Spleen (tissue), 11 donors: Measurements from ENCODE around the gene YARS1. TPM values are rescaled to one million over a fixed set of nuclear protein-coding genes. Genes with fewer than 3 reads are reported as not detected.

ENCODE experiments used
- DNase-seq: peaks from one replicate; pipeline ENCODE4 v3.0.0-alpha.2; 2020
- H3K27ac ChIP-seq, 8 donors: fragments of 200-600 bp; sonication (generic) in 7 of 8; 1 replicate in 4 of 8; 2 replicates in 4 of 8; pipeline versions ENCODE4 v1.5.0 to v1.8.0; 2016 to 2021; ENCODE audit warnings: inconsistent platforms in 4 of 8, mild to moderate bottlenecking in 4 of 8, moderate library complexity in 1 of 8
- H3K27me3 ChIP-seq, 7 donors: fragments of 200-600 bp; sonication (generic) in 6 of 7; replicated peaks in 1 of 7; 1 replicate in 4 of 7; 2 replicates in 3 of 7; pipeline versions ENCODE4 v1.5.0 to v1.8.0; 2016 to 2021; ENCODE audit warnings: inconsistent platforms in 3 of 7, mild to moderate bottlenecking in 1 of 7
- H3K36me3 ChIP-seq, 6 donors: fragments of 200-600 bp; sonication (generic) in 5 of 6; 1 replicate in 4 of 6; 2 replicates in 2 of 6; pipeline versions ENCODE4 v1.5.0 to v1.8.0; 2016 to 2021; ENCODE audit warnings: inconsistent platforms in 2 of 6
- H3K4me1 ChIP-seq, 6 donors: fragments of 200-600 bp; sonication (generic) in 5 of 6; 1 replicate in 3 of 6; 2 replicates in 3 of 6; pipeline versions ENCODE4 v1.5.0 to v1.8.0; 2016 to 2021; ENCODE audit warnings: inconsistent platforms in 3 of 6
- H3K4me3 ChIP-seq, 8 donors: fragments of 200-600 bp; sonication (generic) in 7 of 8; 1 replicate in 4 of 8; 2 replicates in 4 of 8; pipeline versions ENCODE4 v1.5.0 to v1.8.0; 2016 to 2021; ENCODE audit warnings: inconsistent platforms in 4 of 8, mild to moderate bottlenecking in 4 of 8, moderate library complexity in 2 of 8
- H3K9me3 ChIP-seq, 8 donors: fragments of 200-600 bp; sonication (generic) in 7 of 8; 1 replicate in 4 of 8; 2 replicates in 4 of 8; pipeline versions ENCODE4 v1.5.0 to v1.8.0; 2016 to 2021; ENCODE audit warnings: inconsistent platforms in 4 of 8
- POLR2A ChIP-seq, 3 donors: fragments of 450-650 bp; IDR thresholded peaks; one replicate each; pipeline ENCODE4 v1.5.1; 2017; ENCODE audit warnings: antibody characterized with exemption in 3 of 3, mild to moderate bottlenecking in 1 of 3
- POLR2AphosphoS5 ChIP-seq, 3 donors: sonication (generic); formaldehyde crosslinking; IDR thresholded peaks; one replicate each; pipeline ENCODE4 v1.5.1; 2017; ENCODE audit warnings: antibody characterized with exemption in 3 of 3
- WGBS, 5 donors: extraction: QIAGEN DNeasy Blood & Tissue Kit in 3 of 5; methylation state at CpG; one replicate each; pipeline versions ENCODE4 v1.1.5 to v1.1.7; 2013 to 2018; 5-methylcytosine and 5-hydroxymethylcytosine counted together
- intact Hi-C: fragments of 100-400 bp; cut with DNase I; formaldehyde crosslinking; loops from one replicate; pipeline ENCODE4 v1.15.0; 2023; ENCODE audit warnings: low total_unique reads
- polyA plus RNA-seq, 3 donors: library from polyadenylated mRNA; stranded (reverse); fragments of 200-250 nt; gene quantifications; one replicate each; pipeline ENCODE4 v1.2.1, GENCODE V29; 2013
- total RNA-seq, 7 donors: library from RNA; depleted of rRNA in 3 of 7; stranded (reverse); fragments of >200 nt in 3 of 7; fragmentation: NEBNext Ultra II Directional in 4 of 7; extraction: Animal tissue kit (Norgen Biotek cat#: 25700) in 4 of 7; gene quantifications; one replicate each; pipeline versions ENCODE4 v1.1.0 to v1.2.1, GENCODE V29; 2016 to 2021
- TF ChIP-seq, protein P1 (sequence below), 11 experiments: fragments of 200-600 bp in 7 of 11; fragments of 450-650 bp in 4 of 11; sonication (generic) in 4 of 11; IDR thresholded peaks in 8 of 11; conservative IDR thresholded peaks in 3 of 11; 1 replicate in 7 of 11; 2 replicates in 4 of 11; pipeline versions ENCODE4 v1.4.0 to v1.8.0; 2016 to 2021; ENCODE audit warnings: antibody characterized with exemption in 11 of 11, inconsistent platforms in 4 of 11, mild to moderate bottlenecking in 1 of 11
- donor health status: healthy with polysubstance abuse.
- donor health status: DM: no; HTN: no; CAD: no; lungs with moderate emphysema.
- donor health status: DM: no; HTN: no; CAD: no.
- donor health status: Bipolar disorder and iron deficiency.
- donor health status: healthy.
- donor health status: DM: no; HTN: no; CAD: no.
- donor health status: DM: yes; HTN: yes; CAD: no.

YARS1 gene
- total and polyA plus RNA-seq, 10 donors: 25.7 to 112 (median 52.1) TPM

DNA sequence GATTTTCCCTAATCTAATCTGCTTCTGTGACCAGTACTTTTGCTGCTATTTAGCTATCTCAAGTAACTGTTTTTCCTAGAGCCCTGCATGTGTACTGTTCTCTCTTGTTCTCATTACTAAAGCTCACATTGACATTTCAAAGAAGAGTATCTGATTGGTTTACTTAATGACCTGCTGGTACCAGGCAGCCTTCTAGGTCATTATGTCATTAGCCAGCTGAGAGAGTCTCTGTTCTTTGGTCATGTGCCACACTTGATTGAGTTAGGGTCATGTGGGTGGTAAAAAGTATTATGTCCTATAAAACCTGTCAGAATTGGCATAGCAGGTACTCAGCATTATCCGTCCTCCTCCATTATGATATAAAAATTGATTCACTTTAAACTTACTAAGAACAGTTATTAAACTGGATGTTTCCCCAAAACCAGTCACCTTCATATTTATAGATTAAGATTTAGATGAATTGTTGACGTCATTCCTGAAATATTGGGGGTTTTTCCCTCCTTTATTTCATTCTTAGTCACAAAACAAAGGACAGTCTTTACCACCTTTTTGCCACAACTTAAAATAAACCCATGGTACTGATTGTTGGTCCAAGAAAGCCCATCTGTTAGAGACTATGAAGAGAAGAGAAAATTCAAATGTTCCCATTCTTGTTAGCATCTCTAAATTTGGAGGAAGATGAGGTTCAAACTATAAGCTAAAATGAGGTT is 31.4 kb upstream of the YARS1 start:
- no peak for DNase-seq
- H3K36me3 ChIP-seq: peaks cover 0 to 95% (median 39%) of the 10 kb centered on the region in 6 donors
- H3K27ac ChIP-seq: no peak overlapping the region
- H3K27me3 ChIP-seq: no peaks in the 10 kb centered on the region
- no peaks in the 10 kb centered on the region for H3K4me1 ChIP-seq
- H3K4me3 ChIP-seq: no peak overlapping the region
- peaks cover 0 to 8% (median 2%) of the 10 kb centered on the region in 8 donors for H3K9me3 ChIP-seq
- 35 to 47% (median 41%) methylated on average over 2 of the region's 2 CpGs for WGBS, 5 donors
- intact Hi-C loops: no loop called here
- TF ChIP-seq POLR2AphosphoS5 (IDR thresholded peaks at IDR 0.05) (no peak), POLR2A (IDR thresholded peaks at IDR 0.05) (no peak)
- TF ChIP-seq, protein P1, sequence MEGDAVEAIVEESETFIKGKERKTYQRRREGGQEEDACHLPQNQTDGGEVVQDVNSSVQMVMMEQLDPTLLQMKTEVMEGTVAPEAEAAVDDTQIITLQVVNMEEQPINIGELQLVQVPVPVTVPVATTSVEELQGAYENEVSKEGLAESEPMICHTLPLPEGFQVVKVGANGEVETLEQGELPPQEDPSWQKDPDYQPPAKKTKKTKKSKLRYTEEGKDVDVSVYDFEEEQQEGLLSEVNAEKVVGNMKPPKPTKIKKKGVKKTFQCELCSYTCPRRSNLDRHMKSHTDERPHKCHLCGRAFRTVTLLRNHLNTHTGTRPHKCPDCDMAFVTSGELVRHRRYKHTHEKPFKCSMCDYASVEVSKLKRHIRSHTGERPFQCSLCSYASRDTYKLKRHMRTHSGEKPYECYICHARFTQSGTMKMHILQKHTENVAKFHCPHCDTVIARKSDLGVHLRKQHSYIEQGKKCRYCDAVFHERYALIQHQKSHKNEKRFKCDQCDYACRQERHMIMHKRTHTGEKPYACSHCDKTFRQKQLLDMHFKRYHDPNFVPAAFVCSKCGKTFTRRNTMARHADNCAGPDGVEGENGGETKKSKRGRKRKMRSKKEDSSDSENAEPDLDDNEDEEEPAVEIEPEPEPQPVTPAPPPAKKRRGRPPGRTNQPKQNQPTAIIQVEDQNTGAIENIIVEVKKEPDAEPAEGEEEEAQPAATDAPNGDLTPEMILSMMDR (IDR thresholded peaks at IDR 0.05 in 8 of 11, conservative IDR thresholded peaks at IDR 0.05 in 3 of 11): no peak

DNA sequence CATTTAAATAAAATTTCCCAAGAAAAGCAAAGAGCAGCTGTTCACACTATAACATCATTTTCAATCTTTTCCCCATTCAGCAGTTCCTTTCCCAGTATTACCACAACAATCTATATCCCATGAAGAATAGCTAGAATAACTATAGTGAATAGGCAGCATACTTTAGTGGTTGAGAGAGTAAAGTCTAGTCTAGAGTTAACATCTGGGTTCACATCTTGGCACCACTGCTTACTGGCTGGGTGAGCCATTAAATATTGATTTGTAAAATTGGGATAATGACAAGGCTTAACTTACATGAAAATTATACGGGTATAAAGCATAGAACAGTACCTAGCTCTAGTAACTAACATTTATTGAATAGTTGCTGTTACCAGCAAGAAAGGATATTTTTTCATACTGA is 14.7 kb upstream of the YARS1 start:
- DNase-seq: no peak
- H3K36me3 ChIP-seq: peaks cover 0 to 99% (median 76%) of the 10 kb centered on the region in 6 donors
- no peaks in the 10 kb centered on the region for H3K9me3 ChIP-seq
- 92 to 98% (median 97%) methylated on average over 1 of the region's 1 CpG for WGBS, 5 donors
- H3K4me3 ChIP-seq: no peak overlapping the region
- no peaks in the 10 kb centered on the region for H3K27me3 ChIP-seq
- peaks cover 0 to 7% (median 0%) of the 10 kb centered on the region in 6 donors for H3K4me1 ChIP-seq
- intact Hi-C loops: no loop called here
- TF ChIP-seq POLR2A (IDR thresholded peaks at IDR 0.05) (no peak), POLR2AphosphoS5 (IDR thresholded peaks at IDR 0.05) (no peak)
- TF ChIP-seq, protein P1 (IDR thresholded peaks at IDR 0.05 in 8 of 11, conservative IDR thresholded peaks at IDR 0.05 in 3 of 11): no peak
- no peak overlapping the region for H3K27ac ChIP-seq

DNA sequence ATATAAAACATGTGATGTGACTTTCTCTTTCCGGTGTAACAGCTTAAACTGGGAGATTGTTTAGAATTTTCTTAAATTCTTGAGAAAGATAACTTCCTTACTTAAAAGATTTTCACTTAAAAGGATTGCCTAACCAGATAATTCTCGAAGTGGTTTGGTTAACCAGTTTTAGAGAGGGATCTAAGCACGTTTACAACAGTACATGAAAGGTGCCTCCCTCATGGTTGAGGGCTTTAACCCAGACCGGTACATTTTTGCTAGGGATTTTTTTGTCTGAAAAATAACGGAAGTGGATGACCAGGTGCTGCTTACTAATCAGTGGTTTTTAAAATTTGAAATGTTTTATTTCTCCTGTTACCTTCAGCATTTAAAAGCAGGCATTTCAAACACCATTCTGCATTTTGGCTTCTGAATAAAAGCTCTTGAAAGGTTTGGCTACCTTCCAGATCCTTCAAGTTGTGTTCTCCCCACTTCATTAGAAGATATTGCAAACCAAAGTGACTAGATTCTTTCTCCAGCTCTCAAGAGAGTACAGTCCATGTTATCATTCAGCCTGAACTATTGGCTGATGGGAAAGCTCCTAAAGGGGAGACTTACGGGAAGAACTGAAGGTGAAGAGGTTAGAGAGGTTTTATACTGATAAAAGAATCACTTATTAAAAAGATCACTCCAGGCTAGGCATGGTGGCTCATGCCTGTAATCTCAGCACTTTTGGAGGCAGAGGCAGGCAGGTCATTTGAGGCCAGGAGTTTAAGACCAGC is 13.1 kb upstream of the YARS1 start:
- Histone ChIP-seq H3K36me3 (peaks cover 0 to 100% (median 84%) of the 10 kb centered on the region in 6 donors), H3K27ac (no peak overlapping the region), H3K4me3 (no peak overlapping the region), H3K4me1 (peaks cover 0 to 7% (median 0%) of the 10 kb centered on the region in 6 donors), H3K9me3 (no peaks in the 10 kb centered on the region), H3K27me3 (no peaks in the 10 kb centered on the region)
- intact Hi-C loops: no loop called here
- WGBS, 5 donors: 85 to 90% (median 88%) methylated on average over 6 of the region's 6 CpGs
- TF ChIP-seq POLR2A (IDR thresholded peaks at IDR 0.05): no peak
- TF ChIP-seq, protein P1 (IDR thresholded peaks at IDR 0.05 in 8 of 11, conservative IDR thresholded peaks at IDR 0.05 in 3 of 11): no peak
- TF ChIP-seq POLR2AphosphoS5 (IDR thresholded peaks at IDR 0.05): no peak
- DNase-seq: no peak

DNA sequence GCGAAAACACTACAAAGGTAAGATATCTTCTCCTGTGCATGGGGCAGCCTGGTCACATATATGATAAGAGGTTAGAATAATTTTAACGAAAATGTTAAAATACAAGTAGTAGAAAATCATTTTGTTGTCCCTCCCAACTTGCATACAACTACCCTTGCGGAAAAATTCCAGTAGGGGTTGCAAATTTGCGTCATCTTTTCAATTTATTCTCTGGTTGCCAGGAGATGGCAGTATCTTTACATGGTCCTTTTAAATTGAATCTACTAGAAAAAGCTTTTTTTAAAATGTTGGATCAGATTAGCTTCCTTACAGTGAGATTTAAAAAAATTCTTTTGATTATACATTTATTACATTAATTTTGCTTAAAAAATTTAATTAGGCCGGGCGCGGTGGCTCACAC is 11.2 kb upstream of the YARS1 start:
- peaks cover 0 to 84% (median 72%) of the 10 kb centered on the region in 6 donors for H3K36me3 ChIP-seq
- TF ChIP-seq POLR2AphosphoS5 (IDR thresholded peaks at IDR 0.05) (no peak), POLR2A (IDR thresholded peaks at IDR 0.05) (no peak)
- TF ChIP-seq, protein P1 (IDR thresholded peaks at IDR 0.05 in 8 of 11, conservative IDR thresholded peaks at IDR 0.05 in 3 of 11): no peak
- WGBS, 5 donors: 94 to 98% (median 95%) methylated on average over 7 of the region's 7 CpGs

More for the DNA sequence above, 11.2 kb upstream of the YARS1 start:
- Histone ChIP-seq H3K4me3 (no peak overlapping the region), H3K9me3 (no peaks in the 10 kb centered on the region), H3K27me3 (no peaks in the 10 kb centered on the region), H3K4me1 (peaks cover 0 to 12% (median 0%) of the 10 kb centered on the region in 6 donors), H3K27ac (no peak overlapping the region)
- DNase-seq: no peak
- intact Hi-C loops: no loop called here
